ENCODE results near the gene PRRT1.

- TF ChIP-seq MAFK (IDR thresholded peaks at IDR 0.05; ENCODE audit: low read depth, low read length) (no peak), CTCF (conservative IDR thresholded peaks at IDR 0.05; ENCODE audit: low read depth, low read length) (no peak), ELK1 (IDR thresholded peaks at IDR 0.05; ENCODE audit: borderline replicate concordance, low read depth, low read length) (no peak)
These were observed 35.4 kb upstream of the PRRT1 start for GRCh38 chr6:32187009-32187709.

Measured in IMR-90 (cell line).